ENCODE results near the gene NKD2. TPM values are rescaled to one million over a fixed set of nuclear protein-coding genes. Genes with fewer than 3 reads are reported as not detected.
A peak's percentile ranks its signal among the peaks of the same experiment; 100 is the strongest.

The NKD2 gene
- total and polyA plus RNA-seq, 10 donors: 1.4 to 52.3 (median 14.9) TPM

DNA sequence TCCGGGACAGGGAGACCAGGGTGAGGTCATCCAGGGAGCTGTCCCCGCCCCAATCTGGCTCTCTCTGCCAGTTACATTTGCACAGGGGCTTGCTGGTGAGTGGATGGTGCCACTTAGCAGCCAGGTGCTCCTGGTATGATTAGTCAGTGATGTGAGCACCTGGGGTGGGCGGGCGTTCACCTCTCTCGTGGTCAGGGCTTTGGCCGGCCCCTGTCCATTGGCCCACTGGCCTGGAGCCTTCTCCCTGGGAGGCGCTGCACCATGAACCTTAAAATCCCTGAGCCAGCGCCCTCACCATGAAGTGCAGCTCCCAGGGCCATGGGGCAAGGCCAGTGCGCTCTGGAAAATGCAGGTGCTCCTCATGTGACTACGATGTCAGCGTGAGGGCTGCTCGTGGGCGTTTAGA, 2.0 kb downstream of the NKD2 start:
- 58 to 71% (median 66%) methylated on average over 7 to 13 of the region's 13 CpGs for WGBS, 5 donors
- H3K27ac ChIP-seq: peak overlapping the region in 1 of 8 donors; percentile 66
- no peaks in the 10 kb centered on the region for H3K9me3 ChIP-seq
- peaks cover under 1 to 48% (median 28%) of the 10 kb centered on the region in 6 donors for H3K4me1 ChIP-seq
- DNase-seq: peak; percentile 61
- TF ChIP-seq POLR2A (IDR thresholded peaks at IDR 0.05) (no peak), POLR2AphosphoS5 (IDR thresholded peaks at IDR 0.05) (no peak), CTCF (IDR thresholded peaks at IDR 0.05 in 8 of 11, conservative IDR thresholded peaks at IDR 0.05 in 3 of 11) (no peak)
- peaks cover 0 to 84% (median 43%) of the 10 kb centered on the region in 7 donors for H3K27me3 ChIP-seq (replicated peaks in 1 of 7)
- H3K4me3 ChIP-seq: peak overlapping the region in 4 of 8 donors; percentile 2 to 60 (median 47)
- intact Hi-C loops (cut with DNase I; ENCODE audit: low total_unique reads): no loop called here
- no peaks in the 10 kb centered on the region for H3K36me3 ChIP-seq

- DNase-seq: peak; percentile 75
- Histone ChIP-seq H3K27me3 (replicated peaks in 1 of 7) (peaks cover 0 to 78% (median 43%) of the 10 kb centered on the region in 7 donors), H3K4me1 (peaks cover 0 to 44% (median 25%) of the 10 kb centered on the region in 6 donors), H3K9me3 (no peaks in the 10 kb centered on the region), H3K36me3 (no peaks in the 10 kb centered on the region), H3K27ac (peak overlapping the region in 1 of 8 donors; percentile 66), H3K4me3 (no peak overlapping the region)
- TF ChIP-seq POLR2AphosphoS5 (IDR thresholded peaks at IDR 0.05): no peak
- TF ChIP-seq CTCF (IDR thresholded peaks at IDR 0.05 in 8 of 11, conservative IDR thresholded peaks at IDR 0.05 in 3 of 11): peak in 4 of 11 experiments; percentile 22 to 40 (median 28)
- WGBS, 5 donors: 57 to 64% (median 61%) methylated on average over 11 of the region's 11 CpGs
- intact Hi-C loops (cut with DNase I; ENCODE audit: low total_unique reads): no loop called here
These were observed 2.6 kb downstream of the NKD2 start for GRCh38 chr5:1011226-1011631.

DNA sequence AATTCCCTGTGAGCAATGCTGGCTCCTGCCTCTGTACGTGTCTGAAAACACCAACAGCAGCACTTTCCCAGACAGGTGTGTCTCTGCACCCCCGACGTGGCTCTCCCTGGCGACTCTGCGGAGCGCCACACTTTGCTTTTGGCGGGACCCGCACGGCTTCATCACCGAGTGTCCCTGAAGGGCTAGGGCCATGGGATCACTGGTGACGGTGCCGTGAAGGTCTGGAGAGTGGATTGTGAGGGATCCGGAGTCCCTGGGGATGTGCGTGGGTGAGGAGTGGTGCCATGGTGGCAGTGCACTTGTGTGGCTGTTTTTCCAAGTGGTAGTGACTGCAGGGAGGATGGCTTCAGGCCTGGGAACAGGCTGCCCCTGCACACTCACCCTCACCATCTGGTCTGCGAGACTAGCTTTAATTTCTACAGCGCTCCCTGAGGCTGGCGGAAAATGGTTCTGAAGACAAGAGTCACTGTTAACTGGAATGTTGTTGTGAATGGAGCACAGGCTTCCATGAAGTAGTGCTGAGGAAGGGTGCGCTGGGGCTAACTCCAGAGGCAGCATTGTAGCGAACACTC, 3.2 kb downstream of the NKD2 start:
- H3K36me3 ChIP-seq: no peaks in the 10 kb centered on the region
- 80 to 92% (median 88%) methylated on average over 13 to 19 of the region's 19 CpGs for WGBS, 5 donors
- TF ChIP-seq POLR2AphosphoS5 (IDR thresholded peaks at IDR 0.05) (no peak), CTCF (IDR thresholded peaks at IDR 0.05 in 8 of 11, conservative IDR thresholded peaks at IDR 0.05 in 3 of 11) (no peak), POLR2A (IDR thresholded peaks at IDR 0.05) (no peak)
- DNase-seq: peak; percentile 70
- intact Hi-C loops (cut with DNase I; ENCODE audit: low total_unique reads): no loop called here
- no peaks in the 10 kb centered on the region for H3K9me3 ChIP-seq
- peaks cover 0 to 44% (median 24%) of the 10 kb centered on the region in 6 donors for H3K4me1 ChIP-seq
- H3K27me3 ChIP-seq (replicated peaks in 1 of 7): peaks cover 0 to 72% (median 40%) of the 10 kb centered on the region in 7 donors
- H3K27ac ChIP-seq: peak overlapping the region in 1 of 8 donors; percentile 66
- H3K4me3 ChIP-seq: no peak overlapping the region

- Histone ChIP-seq H3K4me3 (no peak overlapping the region), H3K9me3 (no peaks in the 10 kb centered on the region), H3K27me3 (replicated peaks in 1 of 7) (peaks cover 0 to 67% (median 34%) of the 10 kb centered on the region in 7 donors), H3K27ac (peak overlapping the region in 1 of 8 donors; percentile 26), H3K4me1 (peaks cover 0 to 42% (median 24%) of the 10 kb centered on the region in 6 donors), H3K36me3 (no peaks in the 10 kb centered on the region)
- TF ChIP-seq POLR2AphosphoS5 (IDR thresholded peaks at IDR 0.05): no peak
- TF ChIP-seq POLR2A (IDR thresholded peaks at IDR 0.05): no peak
- DNase-seq: peak; percentile 69
- intact Hi-C loops (cut with DNase I; ENCODE audit: low total_unique reads): no loop called here
- 85 to 92% (median 87%) methylated on average over 7 to 12 of the region's 12 CpGs for WGBS, 5 donors
These were observed 3.8 kb downstream of the NKD2 start for GRCh38 chr5:1012313-1012841.
